DOHH2 (cell line): ENCODE results near the gene DMGDH.

Experiments used
- H3F3A ChIP-seq: fragments of 200-600 bp; sonication (generic), shearing (Covaris generic); 2 replicates; pipeline ENCODE4 v1.6.0; 2016; ENCODE audit warnings: antibody characterized with exemption, mild to moderate bottlenecking; ENCODE audit not compliant: control insufficient read depth, insufficient read depth
- H3K27ac ChIP-seq: fragments of 200-600 bp; sonication (generic); 2 replicates; pipeline ENCODE4 v1.5.1; 2014; ENCODE audit warnings: low read depth, mild to moderate bottlenecking, low read length, moderate library complexity
- H3K27me3 ChIP-seq: fragments of 200-600 bp; sonication (generic); 2 replicates; pipeline ENCODE4 v1.6.1; 2014; ENCODE audit warnings: mild to moderate bottlenecking, low read length, mixed read lengths; ENCODE audit not compliant: control insufficient read depth
- H3K36me3 ChIP-seq: fragments of 200-600 bp; sonication (generic); 2 replicates; pipeline ENCODE4 v1.6.1; 2014; ENCODE audit warnings: mild to moderate bottlenecking, low read length, moderate library complexity, mixed read lengths; ENCODE audit not compliant: control insufficient read depth
- H3K4me1 ChIP-seq: fragments of 200-600 bp; sonication (generic); 2 replicates; pipeline ENCODE4 v1.6.1; 2014; ENCODE audit warnings: mild to moderate bottlenecking, low read length, mixed read lengths; ENCODE audit not compliant: control insufficient read depth
- H3K4me2 ChIP-seq: fragments of 200-600 bp; sonication (generic); 2 replicates; pipeline ENCODE4 v1.6.0; 2014; ENCODE audit warnings: mild to moderate bottlenecking, low read length, moderate library complexity
- H3K4me3 ChIP-seq: fragments of 200-600 bp; sonication (generic); 2 replicates; pipeline ENCODE4 v1.5.1; 2014; ENCODE audit warnings: mild to moderate bottlenecking, low read length, mixed read lengths
- H3K79me2 ChIP-seq: fragments of 200-600 bp; sonication (generic); 2 replicates; pipeline ENCODE4 v1.6.1; 2014; ENCODE audit warnings: mild to moderate bottlenecking, low read length, mixed read lengths; ENCODE audit not compliant: control insufficient read depth
- H3K9me2 ChIP-seq: fragments of 200-600 bp; sonication (generic); replicated peaks from 2 replicates; pipeline ENCODE4 v1.6.1; 2014; ENCODE audit warnings: mild to moderate bottlenecking, low read length, mixed read lengths; ENCODE audit not compliant: control insufficient read depth
- H3K9me3 ChIP-seq: fragments of 200-600 bp; sonication (generic); 2 replicates; pipeline ENCODE4 v1.6.1; 2014; ENCODE audit warnings: antibody characterized with exemption, low read length, mixed read lengths; ENCODE audit not compliant: control insufficient read depth, insufficient read depth
- H4K20me1 ChIP-seq: fragments of 200-600 bp; sonication (generic); 2 replicates; pipeline ENCODE4 v1.6.0; 2014; ENCODE audit warnings: low read depth, mild to moderate bottlenecking, antibody characterized with exemption, low read length, moderate library complexity; ENCODE audit not compliant: control insufficient read depth, insufficient read depth
- CTCF ChIP-seq: fragments of 200-600 bp; sonication (generic); IDR thresholded peaks from one replicate; pipeline ENCODE4 v1.5.1; 2014; ENCODE audit warnings: antibody characterized with exemption, mild to moderate bottlenecking, low read depth, low read length; ENCODE audit not compliant: poor library complexity, severe bottlenecking
- EZH2phosphoT487 ChIP-seq: fragments of 200-600 bp; sonication (generic); IDR thresholded peaks from 2 replicates; pipeline ENCODE4 v1.6.1; 2017; ENCODE audit warnings: borderline replicate concordance, mild to moderate bottlenecking, antibody characterized with exemption, low read length, moderate library complexity, mixed read lengths

DMGDH gene

GRCh38 chr5:79023947-79024346, 45.5 kb downstream of the DMGDH start:
- H3K79me2 ChIP-seq: no peaks in the 10 kb centered on the region

GRCh38 chr5:79023348-79023747, 46.1 kb downstream of the DMGDH start:
- TF ChIP-seq CTCF (no peak), EZH2phosphoT487 (no peak)
- no peaks in the 10 kb centered on the region for H3F3A ChIP-seq
- H3K36me3 ChIP-seq: no peaks in the 10 kb centered on the region
- H3K79me2 ChIP-seq: no peaks in the 10 kb centered on the region
- no peak overlapping the region for H3K4me2 ChIP-seq
- H4K20me1 ChIP-seq: no peaks in the 10 kb centered on the region
- peaks cover 41% of the 10 kb centered on the region for H3K27me3 ChIP-seq
- no peak overlapping the region for H3K27ac ChIP-seq
- no peaks in the 10 kb centered on the region for H3K9me3 ChIP-seq
- no peak overlapping the region for H3K4me3 ChIP-seq
- H3K4me1 ChIP-seq: 0 out of 2 replicates have a peak, but pooled peaks cover 3% of the 10 kb centered on the region
- no peaks in the 10 kb centered on the region for H3K9me2 ChIP-seq

More at GRCh38 chr5:79023947-79024346, 45.5 kb downstream of the DMGDH start:
- H3K27me3 ChIP-seq: peaks cover 42% of the 10 kb centered on the region
- H3K9me2 ChIP-seq: no peaks in the 10 kb centered on the region
- TF ChIP-seq CTCF (no peak), EZH2phosphoT487 (no peak)
- no peaks in the 10 kb centered on the region for H3K36me3 ChIP-seq
- H3K27ac ChIP-seq: no peak overlapping the region
- H3K4me2 ChIP-seq: no peak overlapping the region
- H3K9me3 ChIP-seq: no peaks in the 10 kb centered on the region
- H3F3A ChIP-seq: no peaks in the 10 kb centered on the region
- 0 out of 2 replicates have a peak, but pooled peaks cover 3% of the 10 kb centered on the region for H3K4me1 ChIP-seq
- no peak overlapping the region for H3K4me3 ChIP-seq
- H4K20me1 ChIP-seq: no peaks in the 10 kb centered on the region

GRCh38 chr5:79022771-79023170, 46.7 kb downstream of the DMGDH start:
- H3K4me2 ChIP-seq: no peak overlapping the region
- 0 out of 2 replicates have a peak, but pooled peaks cover 3% of the 10 kb centered on the region for H3K4me1 ChIP-seq
- no peak for TF ChIP-seq EZH2phosphoT487
- TF ChIP-seq CTCF: no peak
- H4K20me1 ChIP-seq: no peaks in the 10 kb centered on the region
- no peak overlapping the region for H3K27ac ChIP-seq
- peaks cover 40% of the 10 kb centered on the region for H3K27me3 ChIP-seq
- H3K9me2 ChIP-seq: no peaks in the 10 kb centered on the region
- no peaks in the 10 kb centered on the region for H3K9me3 ChIP-seq
- no peaks in the 10 kb centered on the region for H3F3A ChIP-seq
- H3K36me3 ChIP-seq: no peaks in the 10 kb centered on the region
- H3K79me2 ChIP-seq: no peaks in the 10 kb centered on the region
- H3K4me3 ChIP-seq: no peak overlapping the region
